ENCODE results near the gene DCP1B.

Gene DCP1B

GRCh38 chr12:2017546-2018337, 13.5 kb upstream of the DCP1B start:
- DNase-seq: no peak

- no peak for DNase-seq
Measured at GRCh38 chr12:2016862-2017545, 12.7 kb upstream of the DCP1B start.

- DNase-seq: no peak
Measured at GRCh38 chr12:2014231-2014630, 10.0 kb upstream of the DCP1B start.

GRCh38 chr12:2013527-2014223, 9.4 kb upstream of the DCP1B start:
- no peak for DNase-seq

- no peak for DNase-seq
Measured at GRCh38 chr12:2013086-2013485, 8.8 kb upstream of the DCP1B start.

GRCh38 chr12:2011643-2012607, 7.7 kb upstream of the DCP1B start:
- no peak for DNase-seq

- DNase-seq: no peak
Measured at GRCh38 chr12:2009623-2010022, 5.4 kb upstream of the DCP1B start.

- DNase-seq: no peak
Measured at GRCh38 chr12:2008677-2009076, 4.4 kb upstream of the DCP1B start.

- DNase-seq: no peak
Measured at GRCh38 chr12:2003676-2004112, 563 bp downstream of the DCP1B start.

GRCh38 chr12:1995205-1995896, 8.9 kb downstream of the DCP1B start:
- no peak for DNase-seq

GRCh38 chr12:1994429-1995143, 9.7 kb downstream of the DCP1B start:
- DNase-seq: no peak

GRCh38 chr12:1993871-1994371, 10.3 kb downstream of the DCP1B start:
- peak; percentile 51 for DNase-seq

GRCh38 chr12:1993341-1993740, 10.9 kb downstream of the DCP1B start:
- DNase-seq: peak; percentile 86

GRCh38 chr12:1992732-1993131, 11.5 kb downstream of the DCP1B start:
- no peak for DNase-seq

- DNase-seq: no peak
Measured at GRCh38 chr12:1989111-1989510, 15.1 kb downstream of the DCP1B start.

- DNase-seq: no peak
Measured at GRCh38 chr12:1984759-1985158, 19.5 kb downstream of the DCP1B start.

- no peak for DNase-seq
Measured at GRCh38 chr12:1980282-1980681, 24.0 kb downstream of the DCP1B start.

GRCh38 chr12:1978078-1978862, 26.0 kb downstream of the DCP1B start:
- no peak for DNase-seq

- no peak for DNase-seq
Measured at GRCh38 chr12:1977588-1977987, 26.7 kb downstream of the DCP1B start.

- no peak for DNase-seq
Measured at GRCh38 chr12:1977109-1977508, 27.1 kb downstream of the DCP1B start.

All from fibroblast of skin of abdomen (primary cell).